ENCODE data around the gene TRABD2B. TPM values are rescaled to one million over a fixed set of nuclear protein-coding genes. Genes with fewer than 3 reads are reported as not detected.

Gene TRABD2B
- not detected for total RNA-seq
- polyA plus RNA-seq = not detected

DNA sequence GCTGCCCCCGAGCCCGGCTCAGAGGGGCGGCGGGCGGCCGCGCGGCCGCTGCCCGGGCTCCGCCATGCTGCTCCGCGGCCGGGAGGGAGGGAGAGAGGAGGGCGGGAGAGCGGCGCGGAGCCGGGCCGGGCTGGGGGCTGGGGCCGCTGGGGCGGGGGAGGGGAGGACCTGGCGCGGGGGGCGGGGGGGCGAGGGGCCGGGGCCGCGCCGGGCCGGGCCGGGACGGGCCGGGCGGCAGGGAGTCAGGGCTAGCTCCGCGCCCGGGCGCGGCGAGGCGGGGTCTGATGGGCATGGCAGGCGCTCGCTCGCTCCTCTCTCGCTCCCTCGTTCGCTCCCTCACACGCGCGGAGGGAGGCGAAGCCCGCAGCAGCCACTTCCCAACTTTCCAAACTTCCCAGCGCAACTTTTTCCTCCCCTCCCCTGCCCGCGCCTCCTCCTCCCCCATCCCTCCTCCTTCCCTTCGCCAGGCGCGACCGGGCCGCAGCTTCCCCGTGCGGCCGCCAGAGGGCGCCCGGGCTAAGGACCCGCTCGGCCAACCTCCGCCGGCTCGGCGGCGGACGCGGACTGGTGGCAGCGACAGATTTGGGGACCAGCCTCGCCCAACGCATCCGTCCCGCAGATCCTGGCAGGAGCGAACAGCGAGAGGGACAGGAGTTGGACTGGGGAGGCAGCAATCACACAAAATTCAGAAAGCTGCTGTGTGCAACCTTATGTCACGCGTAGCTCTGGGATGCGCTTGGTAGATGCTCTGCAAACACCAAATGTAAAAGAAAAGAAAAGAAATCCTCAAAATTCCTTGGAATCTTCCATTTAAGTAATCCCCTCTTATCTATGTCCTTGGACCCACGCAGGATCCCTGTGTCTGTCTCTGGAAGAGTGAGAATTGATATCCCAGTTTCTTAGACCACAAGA, at the start of gene TRABD2B:
Gene TRABD2B (minus strand): TSS at position 97 of the 912 bp plus-strand sequence.
- H3K9me3 ChIP-seq (ENCODE audit: low read length) = no peaks in the 10 kb centered on the region
- Mint-ChIP-seq H3K4me1 (peaks cover 0 to 12% (median 5%) of the 10 kb centered on the region in 3 donors), H3K27ac (peak within 1 kb of the TSS in 2 of 8 donors; percentile 2 to 74), H3K4me3 (peak within 1 kb of the TSS; percentile 55 to 90 (median 69)), H3K36me3 (no peaks in the 10 kb centered on the region), H3K9me3 (peaks cover 0 to 2% (median 0%) of the 10 kb centered on the region in 5 donors), H3K27me3 (peaks cover 43 to 58% of the 10 kb centered on the region in 2 donors)
- no peak within 1 kb of the TSS for H3K27ac ChIP-seq (ENCODE audit: low read depth, low read length)
- H3K4me1 ChIP-seq (ENCODE audit: insufficient read depth, low read length) = no peaks in the 10 kb centered on the region
- ChIA-PET POLR2A (no interaction called here), CTCF (interaction anchor here (0.6 to 2.4 kb wide), 7 partner anchors 9 to 28 kb away, joined by 3 to 16 read pairs (median 4); no protein-coding TSS in a partner anchor)
- peak; percentile 33 to 51 (median 40) for DNase-seq
- H3K36me3 ChIP-seq (ENCODE audit: insufficient read depth, low read length) = no peaks in the 10 kb centered on the region
- no peak within 1 kb of the TSS for H3K4me3 ChIP-seq (ENCODE audit: low read length)
- peaks cover 17% of the 10 kb centered on the region for H3K27me3 ChIP-seq (ENCODE audit: insufficient read depth, low read length, poor library complexity, severe bottlenecking)

DNA sequence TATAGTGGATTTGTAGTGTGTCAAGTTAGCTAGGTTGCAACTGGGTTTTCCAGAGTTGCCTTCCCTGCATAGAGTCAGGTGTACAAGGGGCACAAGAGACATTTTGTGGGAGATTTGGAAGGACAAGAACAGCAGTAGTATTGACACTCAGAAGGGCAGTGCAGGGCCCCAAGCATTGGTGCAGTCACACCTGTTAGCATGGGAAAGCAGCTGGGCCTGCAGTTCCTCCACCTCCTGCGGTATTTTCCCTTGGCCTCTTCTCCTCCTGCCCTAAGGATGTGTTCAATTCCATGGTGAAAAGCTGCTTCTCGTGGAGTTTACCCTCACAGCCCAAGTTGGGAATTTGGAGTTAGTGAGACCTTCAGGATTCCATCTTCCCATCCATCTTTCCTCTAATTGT, 47.1 kb upstream of the TRABD2B start:
- ChIA-PET POLR2A (no interaction called here), CTCF (no interaction called here)
- H3K27ac ChIP-seq (ENCODE audit: low read depth, low read length) = no peak overlapping the region
- H3K27me3 Mint-ChIP-seq = peaks cover 6 to 9% of the 10 kb centered on the region in 2 donors
- H3K27ac Mint-ChIP-seq = no peak overlapping the region
- no peaks in the 10 kb centered on the region for H3K9me3 Mint-ChIP-seq
- H3K4me1 ChIP-seq (ENCODE audit: insufficient read depth, low read length) = no peaks in the 10 kb centered on the region
- no peaks in the 10 kb centered on the region for H3K9me3 ChIP-seq (ENCODE audit: low read length)
- H3K36me3 ChIP-seq (ENCODE audit: insufficient read depth, low read length) = no peaks in the 10 kb centered on the region
- no peaks in the 10 kb centered on the region for H3K27me3 ChIP-seq (ENCODE audit: insufficient read depth, low read length, poor library complexity, severe bottlenecking)
- no peak overlapping the region for H3K4me3 Mint-ChIP-seq
- DNase-seq = no peak
- no peak overlapping the region for H3K4me3 ChIP-seq (ENCODE audit: low read length)
- no peaks in the 10 kb centered on the region for H3K4me1 Mint-ChIP-seq
- no peaks in the 10 kb centered on the region for H3K36me3 Mint-ChIP-seq

DNA sequence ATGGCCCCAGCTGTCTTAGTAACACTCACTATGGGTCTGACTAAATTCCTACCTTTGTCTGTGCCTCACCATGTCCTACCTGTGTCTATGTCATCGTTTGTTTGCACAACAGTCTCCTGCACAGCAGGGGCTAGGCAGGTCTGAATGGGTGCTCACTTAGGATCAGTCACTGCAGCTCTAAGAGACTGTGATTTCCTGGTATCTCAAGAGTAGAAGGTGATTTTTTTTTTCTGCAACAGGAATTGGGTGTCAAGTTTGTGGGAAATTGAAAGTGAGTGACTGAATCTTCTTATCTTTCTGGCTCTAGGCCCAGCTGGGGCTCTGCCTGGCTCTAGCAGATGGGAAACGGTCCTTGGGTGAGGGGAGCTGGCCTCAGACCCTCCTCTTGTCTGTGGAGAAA, 46.4 kb upstream of the TRABD2B start:
- H3K27ac ChIP-seq (ENCODE audit: low read depth, low read length) = no peak overlapping the region
- H3K4me1 ChIP-seq (ENCODE audit: insufficient read depth, low read length) = no peaks in the 10 kb centered on the region
- DNase-seq = no peak
- ChIA-PET CTCF (no interaction called here), POLR2A (no interaction called here)
- H3K36me3 Mint-ChIP-seq = no peaks in the 10 kb centered on the region
- no peaks in the 10 kb centered on the region for H3K4me1 Mint-ChIP-seq
- peaks cover 7 to 9% of the 10 kb centered on the region in 2 donors for H3K27me3 Mint-ChIP-seq
- no peaks in the 10 kb centered on the region for H3K27me3 ChIP-seq (ENCODE audit: insufficient read depth, low read length, poor library complexity, severe bottlenecking)
- no peak overlapping the region for H3K4me3 Mint-ChIP-seq
- H3K9me3 ChIP-seq (ENCODE audit: low read length) = no peaks in the 10 kb centered on the region
- H3K27ac Mint-ChIP-seq = no peak overlapping the region
- no peaks in the 10 kb centered on the region for H3K9me3 Mint-ChIP-seq
- no peak overlapping the region for H3K4me3 ChIP-seq (ENCODE audit: low read length)
- no peaks in the 10 kb centered on the region for H3K36me3 ChIP-seq (ENCODE audit: insufficient read depth, low read length)

DNA sequence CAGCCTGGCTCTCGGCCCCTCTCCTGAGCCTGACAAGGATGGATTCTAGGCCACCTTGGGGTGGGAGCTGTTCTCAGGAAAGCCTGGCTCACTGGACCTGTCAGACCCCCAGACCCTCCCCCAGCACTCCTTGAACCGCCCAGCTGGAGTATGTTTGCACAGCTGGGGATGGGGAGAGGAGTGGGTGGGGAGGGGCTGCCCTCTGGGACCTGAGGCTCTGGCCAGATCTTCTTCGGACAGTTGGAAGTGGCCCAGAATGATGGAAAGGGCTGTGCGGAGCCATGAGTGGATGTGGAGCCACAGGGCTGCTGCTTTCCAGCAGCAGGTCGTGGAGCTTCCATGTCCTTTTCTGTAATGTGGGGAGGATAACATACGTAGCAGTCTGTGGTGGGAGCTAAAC, 43.0 kb upstream of the TRABD2B start:
- CTCF ChIA-PET = no interaction called here
- Histone ChIP-seq H3K27ac (ENCODE audit: low read depth, low read length) (no peak overlapping the region), H3K27me3 (ENCODE audit: insufficient read depth, low read length, poor library complexity, severe bottlenecking) (no peaks in the 10 kb centered on the region), H3K4me3 (ENCODE audit: low read length) (no peak overlapping the region), H3K9me3 (ENCODE audit: low read length) (no peaks in the 10 kb centered on the region), H3K36me3 (ENCODE audit: insufficient read depth, low read length) (no peaks in the 10 kb centered on the region), H3K4me1 (ENCODE audit: insufficient read depth, low read length) (no peaks in the 10 kb centered on the region)
- H3K4me3 Mint-ChIP-seq = no peak overlapping the region
- no peak for DNase-seq
- peaks cover 3 to 7% of the 10 kb centered on the region in 2 donors for H3K27me3 Mint-ChIP-seq
- H3K4me1 Mint-ChIP-seq = no peaks in the 10 kb centered on the region
- H3K9me3 Mint-ChIP-seq = no peaks in the 10 kb centered on the region
- H3K27ac Mint-ChIP-seq = no peak overlapping the region
- H3K36me3 Mint-ChIP-seq = no peaks in the 10 kb centered on the region
- POLR2A ChIA-PET = no interaction called here

DNA sequence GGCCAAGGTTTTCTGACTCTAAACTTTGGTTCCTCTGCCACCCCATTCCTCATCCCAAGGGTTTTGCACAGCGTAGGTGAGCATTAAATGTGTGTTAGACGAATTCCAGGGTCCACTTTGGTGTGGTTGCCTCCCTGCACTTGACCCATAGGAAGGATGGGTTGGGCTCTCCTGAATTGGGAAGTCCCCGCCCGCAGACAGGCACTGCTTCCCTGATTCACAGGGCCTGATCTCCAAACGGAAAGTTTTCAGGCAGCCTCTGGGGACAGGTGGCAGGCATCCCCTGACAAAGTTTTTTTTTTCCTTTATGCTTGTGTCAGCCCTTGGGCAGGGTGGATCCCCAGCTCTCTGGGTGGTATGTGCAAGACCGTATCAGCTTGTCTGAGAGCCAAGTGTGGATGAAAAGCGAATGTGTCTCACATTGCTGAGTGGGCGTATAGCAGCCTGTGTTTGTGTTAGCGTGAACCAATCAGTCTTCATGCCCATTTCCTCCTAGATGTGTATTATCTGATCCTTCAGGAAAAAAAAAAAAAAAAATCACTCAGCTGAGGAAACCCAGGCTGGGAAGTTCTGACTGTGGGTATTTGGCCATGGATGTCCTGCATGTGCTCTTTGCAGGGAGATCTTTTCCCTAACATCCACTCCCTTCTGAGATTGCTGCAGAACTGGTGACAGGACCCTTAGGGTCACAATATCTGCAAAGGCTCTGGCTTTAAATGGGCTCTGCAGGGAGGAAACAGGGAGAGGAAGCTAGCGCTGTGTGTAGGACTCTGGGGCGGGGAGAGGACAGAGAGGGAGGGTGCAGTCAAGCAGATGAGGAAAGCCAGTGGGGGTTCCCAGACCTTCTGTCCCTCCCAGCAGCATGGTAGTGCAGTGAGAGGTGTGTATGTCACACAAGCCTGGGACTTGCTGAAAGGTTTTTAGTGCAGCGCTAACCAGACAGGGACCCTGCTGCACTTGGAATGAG, 42.2 kb upstream of the TRABD2B start:
- H3K4me3 Mint-ChIP-seq = no peak overlapping the region
- no peaks in the 10 kb centered on the region for H3K4me1 ChIP-seq (ENCODE audit: insufficient read depth, low read length)
- H3K27ac ChIP-seq (ENCODE audit: low read depth, low read length) = no peak overlapping the region
- no peak overlapping the region for H3K27ac Mint-ChIP-seq
- H3K27me3 ChIP-seq (ENCODE audit: insufficient read depth, low read length, poor library complexity, severe bottlenecking) = no peaks in the 10 kb centered on the region
- no peaks in the 10 kb centered on the region for H3K36me3 ChIP-seq (ENCODE audit: insufficient read depth, low read length)
- no peaks in the 10 kb centered on the region for H3K4me1 Mint-ChIP-seq
- H3K36me3 Mint-ChIP-seq = no peaks in the 10 kb centered on the region
- no peaks in the 10 kb centered on the region for H3K9me3 ChIP-seq (ENCODE audit: low read length)
- no peak for DNase-seq
- no peak overlapping the region for H3K4me3 ChIP-seq (ENCODE audit: low read length)
- no peaks in the 10 kb centered on the region for H3K9me3 Mint-ChIP-seq
- H3K27me3 Mint-ChIP-seq = peaks cover 3 to 7% of the 10 kb centered on the region in 2 donors
- CTCF ChIA-PET = no interaction called here
- POLR2A ChIA-PET = no interaction called here

DNA sequence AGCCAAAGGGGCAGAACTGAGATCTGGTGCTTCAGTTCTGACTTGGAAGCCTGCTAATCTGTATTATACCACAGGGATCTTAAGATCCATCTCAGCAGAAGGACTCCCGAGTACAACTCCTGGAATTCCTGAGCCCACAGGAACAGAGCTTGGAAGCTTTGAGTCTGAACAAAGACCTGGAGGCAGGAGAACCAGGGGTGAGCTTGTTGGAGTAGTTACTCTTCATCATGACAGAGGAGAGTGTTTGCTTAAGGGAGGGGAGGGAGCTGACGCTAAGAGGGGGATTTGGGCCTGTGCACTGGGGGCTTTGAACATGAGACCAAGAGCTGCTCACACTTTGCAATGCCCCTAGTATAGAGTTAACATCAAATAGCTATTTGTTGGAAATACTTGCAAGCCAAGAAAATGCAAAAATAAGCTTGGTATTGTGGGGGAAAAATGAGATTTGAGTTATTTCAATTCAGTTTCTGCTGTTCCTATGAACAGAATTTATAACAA, 41.1 kb upstream of the TRABD2B start:
- Mint-ChIP-seq H3K4me1 (no peaks in the 10 kb centered on the region), H3K27ac (no peak overlapping the region), H3K9me3 (no peaks in the 10 kb centered on the region), H3K4me3 (no peak overlapping the region), H3K36me3 (no peaks in the 10 kb centered on the region), H3K27me3 (peaks cover 3 to 7% of the 10 kb centered on the region in 2 donors)
- no peaks in the 10 kb centered on the region for H3K4me1 ChIP-seq (ENCODE audit: insufficient read depth, low read length)
- no peaks in the 10 kb centered on the region for H3K27me3 ChIP-seq (ENCODE audit: insufficient read depth, low read length, poor library complexity, severe bottlenecking)
- no peaks in the 10 kb centered on the region for H3K9me3 ChIP-seq (ENCODE audit: low read length)
- no peak overlapping the region for H3K27ac ChIP-seq (ENCODE audit: low read depth, low read length)
- no peak for DNase-seq
- no peak overlapping the region for H3K4me3 ChIP-seq (ENCODE audit: low read length)
- CTCF ChIA-PET = no interaction called here
- POLR2A ChIA-PET = no interaction called here
- H3K36me3 ChIP-seq (ENCODE audit: insufficient read depth, low read length) = no peaks in the 10 kb centered on the region

DNA sequence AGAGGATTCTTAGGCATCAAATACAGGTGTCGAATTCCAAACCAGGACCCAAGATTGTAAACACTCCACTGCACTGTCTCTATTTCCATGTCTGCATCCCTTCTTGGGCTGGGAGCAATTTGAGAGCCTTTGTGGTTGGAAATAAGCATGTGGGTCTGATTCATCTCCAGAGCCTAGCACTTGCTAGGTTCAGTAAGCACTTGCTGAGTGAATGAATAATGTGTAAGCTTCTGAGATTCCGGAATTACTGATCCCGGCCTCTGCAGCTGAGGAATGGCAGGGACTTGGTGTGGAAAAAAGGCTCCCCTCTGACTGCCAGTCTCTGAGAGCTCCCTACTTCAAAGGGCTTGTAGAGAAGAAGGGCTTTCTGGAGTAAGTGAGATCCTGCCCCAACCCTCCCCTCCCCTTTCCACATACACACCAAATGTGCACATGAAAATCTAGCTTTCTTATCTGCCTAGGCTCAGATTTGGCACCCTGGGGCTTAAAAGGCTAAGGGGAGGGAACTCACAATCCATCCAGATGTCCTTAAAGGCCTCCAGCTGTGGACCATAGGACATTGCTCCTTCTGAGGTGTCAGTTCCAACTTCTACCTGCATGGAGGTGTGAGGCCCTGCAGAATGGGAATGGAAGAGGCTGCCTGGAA, 39.6 kb upstream of the TRABD2B start:
- no peaks in the 10 kb centered on the region for H3K9me3 Mint-ChIP-seq
- Histone ChIP-seq H3K4me3 (ENCODE audit: low read length) (no peak overlapping the region), H3K27ac (ENCODE audit: low read depth, low read length) (no peak overlapping the region), H3K27me3 (ENCODE audit: insufficient read depth, low read length, poor library complexity, severe bottlenecking) (no peaks in the 10 kb centered on the region), H3K4me1 (ENCODE audit: insufficient read depth, low read length) (no peaks in the 10 kb centered on the region), H3K9me3 (ENCODE audit: low read length) (no peaks in the 10 kb centered on the region), H3K36me3 (ENCODE audit: insufficient read depth, low read length) (no peaks in the 10 kb centered on the region)
- no peaks in the 10 kb centered on the region for H3K36me3 Mint-ChIP-seq
- no peak overlapping the region for H3K4me3 Mint-ChIP-seq
- DNase-seq = no peak
- H3K27ac Mint-ChIP-seq = no peak overlapping the region
- no peaks in the 10 kb centered on the region for H3K4me1 Mint-ChIP-seq
- ChIA-PET CTCF (no interaction called here), POLR2A (no interaction called here)
- H3K27me3 Mint-ChIP-seq = peaks cover 3 to 7% of the 10 kb centered on the region in 2 donors

All from CD8-positive, alpha-beta memory T cell (primary cell).